Erythroblast (primary cell): ENCODE data around the gene ZNF516.

Experiments
- DNase-seq, 2 experiments: peaks; one replicate each; lab custom pipeline; 2025; lab: John Stamatoyannopoulos, UW
- GATA1 ChIP-seq: IDR thresholded peaks from 2 replicates; pipeline ENCODE4 v1.6.1; 2011; ENCODE audit warnings: low read depth, mild to moderate bottlenecking, control low read depth, low read length, moderate library complexity
- POLR2A ChIP-seq: IDR thresholded peaks from 2 replicates; pipeline ENCODE4 v1.6.1; 2011; ENCODE audit warnings: mild to moderate bottlenecking, low read length

Gene ZNF516

GRCh38 chr18:76521417-76522121 lies 26.5 kb upstream of the ZNF516 start:
- TF ChIP-seq POLR2A (no peak), GATA1 (no peak)
- no peak for DNase-seq

DNA sequence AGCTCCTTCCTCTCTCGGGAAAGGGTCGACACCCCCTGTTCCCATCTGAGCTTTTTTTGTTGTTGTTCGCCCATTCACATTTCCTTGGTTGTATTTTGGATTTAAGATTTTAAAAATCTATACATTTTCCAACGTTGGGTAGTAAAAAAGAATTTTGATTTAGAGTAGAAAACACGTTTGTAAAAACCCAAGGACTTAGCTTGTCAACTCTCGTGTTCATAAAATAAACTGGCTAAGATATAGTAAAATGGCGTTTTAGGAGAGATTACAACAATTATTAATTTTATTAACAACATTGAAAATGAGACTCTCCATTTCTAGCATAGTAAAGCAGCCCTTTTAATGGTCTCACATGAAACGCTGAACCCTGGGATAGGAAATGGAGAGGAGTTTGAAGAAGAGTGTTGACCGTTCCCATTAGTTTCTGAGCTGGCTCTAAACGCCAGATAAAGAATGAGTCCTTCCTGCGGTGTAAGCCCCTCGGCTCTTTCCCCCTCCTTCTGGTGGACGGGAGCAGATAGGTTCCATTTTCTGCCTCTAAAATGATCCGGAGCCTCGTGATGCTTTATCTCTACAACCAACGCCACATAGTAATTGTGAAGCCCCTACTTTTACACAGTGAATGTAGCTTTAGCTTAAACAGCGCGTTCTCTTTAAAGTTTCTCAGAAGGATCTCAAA lies 24.0 kb upstream of the ZNF516 start:
- TF ChIP-seq POLR2A: no peak
- no peak for TF ChIP-seq GATA1
- DNase-seq: peak; percentile 44 to 66

DNA sequence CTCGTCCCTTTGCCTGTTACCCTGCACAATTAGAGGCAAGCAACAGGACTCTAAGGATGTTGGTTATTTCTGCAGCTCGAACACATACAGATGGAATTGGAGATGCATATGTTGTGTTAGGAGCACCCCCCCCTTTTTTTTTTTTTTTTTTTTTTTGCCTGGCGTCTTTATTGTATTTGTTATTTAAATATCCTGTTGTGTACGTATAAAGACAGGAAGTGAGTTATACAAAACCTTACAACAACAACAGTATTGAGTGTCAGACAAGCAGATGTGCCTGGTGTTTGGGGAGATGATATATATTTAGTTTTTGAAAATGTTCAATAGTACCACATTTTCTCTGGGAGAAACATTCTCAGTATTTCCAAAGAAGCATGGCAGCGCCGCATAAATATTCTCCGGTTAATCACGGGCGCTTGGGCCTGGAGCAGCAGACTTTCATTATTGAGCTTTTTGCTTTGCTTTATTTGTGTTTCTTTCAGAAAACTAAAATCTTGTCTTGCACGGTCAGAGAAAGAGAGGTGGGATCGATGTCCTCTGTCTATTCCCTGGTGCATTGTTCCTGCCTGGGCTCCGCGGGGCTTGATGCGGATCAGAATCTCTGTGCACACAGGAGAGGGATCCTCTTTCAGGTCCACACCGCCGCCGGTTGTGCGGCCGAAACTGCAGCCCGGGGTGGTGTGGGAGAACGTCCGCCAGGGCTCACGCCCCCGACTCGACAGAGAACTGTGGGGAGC lies 23.2 kb upstream of the ZNF516 start:
- DNase-seq: peak; percentile 32 to 46
- TF ChIP-seq GATA1: no peak
- TF ChIP-seq POLR2A: no peak

DNA sequence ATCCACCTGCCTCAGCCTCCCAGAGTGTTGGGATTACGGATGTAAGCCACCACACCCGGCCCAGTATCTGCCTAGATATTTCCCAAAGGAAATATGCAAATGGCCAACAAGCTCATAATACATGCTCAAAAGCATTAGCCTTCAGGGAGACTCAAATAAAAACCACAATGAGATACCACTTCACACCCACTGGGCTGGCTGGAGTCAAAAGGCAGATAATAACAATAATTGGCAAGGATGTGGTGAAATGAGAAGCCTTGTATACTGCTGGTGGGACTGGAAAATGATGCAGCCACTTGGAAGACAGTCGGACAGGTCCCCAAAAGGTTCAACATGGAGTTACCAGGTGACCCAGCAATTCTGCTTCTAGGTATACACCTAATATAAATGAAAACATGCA lies 20.5 kb upstream of the ZNF516 start:
- DNase-seq: no peak
- TF ChIP-seq GATA1 (no peak), POLR2A (no peak)

- TF ChIP-seq GATA1 (no peak), POLR2A (no peak)
- DNase-seq: no peak
These were observed 19.5 kb upstream of the ZNF516 start for GRCh38 chr18:76514573-76514972.

DNA sequence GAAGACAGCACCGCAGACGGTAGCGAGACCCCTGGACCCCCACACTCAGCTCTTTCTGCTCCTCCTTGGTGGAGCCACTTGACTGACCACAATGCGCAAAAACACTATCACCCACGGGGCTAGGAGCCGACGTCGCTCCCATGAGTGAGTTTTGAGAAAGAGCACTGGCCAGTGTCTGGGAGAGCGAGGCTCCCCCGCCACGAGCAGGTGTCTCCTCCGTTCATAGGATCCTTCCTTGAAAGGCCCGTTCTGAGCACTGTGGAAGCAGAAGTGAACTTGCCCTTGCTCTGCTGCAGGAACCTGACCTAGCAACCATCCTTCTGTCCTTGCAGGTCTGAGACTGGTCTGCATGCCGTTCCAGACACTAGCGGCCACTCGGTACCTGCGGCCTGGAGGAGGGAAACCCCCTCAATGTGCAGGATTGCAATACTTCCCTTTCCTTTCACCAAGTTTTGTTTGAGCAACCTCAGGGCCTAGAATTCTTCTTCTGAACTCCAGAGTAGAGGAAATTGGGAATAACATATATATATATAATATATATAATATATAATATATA lies 12.9 kb upstream of the ZNF516 start:
- DNase-seq: no peak
- TF ChIP-seq POLR2A (no peak), GATA1 (no peak)

- TF ChIP-seq POLR2A (no peak), GATA1 (no peak)
- DNase-seq: no peak
These were observed 12.1 kb upstream of the ZNF516 start for GRCh38 chr18:76506974-76507764.

DNA sequence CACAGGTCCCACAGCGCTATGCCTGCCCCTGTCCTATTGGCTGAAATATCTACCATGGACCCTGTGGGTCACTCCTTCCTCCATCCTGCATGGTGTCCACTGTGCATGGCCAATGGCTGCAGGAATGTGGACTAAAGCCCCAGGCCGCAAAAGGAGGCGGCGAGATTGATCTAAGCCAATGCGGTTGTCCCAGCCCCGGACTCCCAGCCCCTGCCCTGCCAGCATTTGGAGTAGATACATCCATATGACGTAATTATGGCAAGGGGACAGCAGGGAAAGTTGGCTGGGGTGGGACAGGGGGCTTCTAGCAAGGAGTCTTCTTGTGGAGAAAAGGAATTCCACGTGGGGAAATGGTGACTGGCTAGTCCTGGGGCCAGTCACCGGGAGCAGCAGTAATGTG lies 11.4 kb upstream of the ZNF516 start:
- no peak for DNase-seq
- TF ChIP-seq GATA1 (no peak), POLR2A (no peak)

- DNase-seq: no peak
- TF ChIP-seq POLR2A (no peak), GATA1 (no peak)
These were observed 10.6 kb upstream of the ZNF516 start for GRCh38 chr18:76505614-76506013.

GRCh38 chr18:76504749-76505148 lies 9.7 kb upstream of the ZNF516 start:
- DNase-seq: no peak
- TF ChIP-seq POLR2A: no peak
- no peak for TF ChIP-seq GATA1

- TF ChIP-seq GATA1: no peak
- no peak for TF ChIP-seq POLR2A
- DNase-seq: no peak
These were observed 8.8 kb upstream of the ZNF516 start for GRCh38 chr18:76503649-76504386.

- no peak for TF ChIP-seq GATA1
- TF ChIP-seq POLR2A: no peak
These were observed 7.5 kb upstream of the ZNF516 start for GRCh38 chr18:76502551-76502950.

GRCh38 chr18:76499637-76500340 lies 4.7 kb upstream of the ZNF516 start:
- TF ChIP-seq GATA1 (no peak), POLR2A (no peak)
- no peak for DNase-seq

More at GRCh38 chr18:76502551-76502950, 7.5 kb upstream of the ZNF516 start:
- DNase-seq: no peak
